Activated naive CD4-positive, alpha-beta T cell treated with anti-CD3 and anti-CD28 coated beads, Interleukin-2, amount 10 ng/mL, durations not matched to agents 7 days and 5 days (primary cell): ENCODE results near the gene PLEKHB1.
A peak's percentile ranks its signal among the peaks of the same experiment; 100 is the strongest.

ENCODE experiments used
- CTCF ChIA-PET: fragments of 350-600 bp; sonication (Branson Sonifier 250); formaldehyde crosslinking; loops from one replicate; lab custom pipeline; 2021; ENCODE audit warnings: antibody characterized with exemption; lab: Charles Lee
- DNase-seq: peaks from one replicate; pipeline ENCODE4 v3.0.0-alpha.2; 2020
- H3K27ac Mint-ChIP-seq: one replicate; pipeline ENCODE4 v1.8.0; 2021; ENCODE audit warnings: mild to moderate bottlenecking, moderate library complexity, mixed read lengths
- H3K27me3 Mint-ChIP-seq: one replicate; pipeline ENCODE4 v1.8.0; 2021; ENCODE audit warnings: mild to moderate bottlenecking, mixed read lengths
- H3K36me3 Mint-ChIP-seq: one replicate; pipeline ENCODE4 v1.8.0; 2021; ENCODE audit warnings: mixed read lengths
- H3K4me1 Mint-ChIP-seq: one replicate; pipeline ENCODE4 v1.8.0; 2021; ENCODE audit warnings: mixed read lengths
- H3K4me3 Mint-ChIP-seq: one replicate; pipeline ENCODE4 v1.8.0; 2021; ENCODE audit warnings: mild to moderate bottlenecking, moderate library complexity, mixed read lengths
- H3K9me3 Mint-ChIP-seq: one replicate; pipeline ENCODE4 v1.8.0; 2021; ENCODE audit warnings: mixed read lengths

Gene PLEKHB1

DNA sequence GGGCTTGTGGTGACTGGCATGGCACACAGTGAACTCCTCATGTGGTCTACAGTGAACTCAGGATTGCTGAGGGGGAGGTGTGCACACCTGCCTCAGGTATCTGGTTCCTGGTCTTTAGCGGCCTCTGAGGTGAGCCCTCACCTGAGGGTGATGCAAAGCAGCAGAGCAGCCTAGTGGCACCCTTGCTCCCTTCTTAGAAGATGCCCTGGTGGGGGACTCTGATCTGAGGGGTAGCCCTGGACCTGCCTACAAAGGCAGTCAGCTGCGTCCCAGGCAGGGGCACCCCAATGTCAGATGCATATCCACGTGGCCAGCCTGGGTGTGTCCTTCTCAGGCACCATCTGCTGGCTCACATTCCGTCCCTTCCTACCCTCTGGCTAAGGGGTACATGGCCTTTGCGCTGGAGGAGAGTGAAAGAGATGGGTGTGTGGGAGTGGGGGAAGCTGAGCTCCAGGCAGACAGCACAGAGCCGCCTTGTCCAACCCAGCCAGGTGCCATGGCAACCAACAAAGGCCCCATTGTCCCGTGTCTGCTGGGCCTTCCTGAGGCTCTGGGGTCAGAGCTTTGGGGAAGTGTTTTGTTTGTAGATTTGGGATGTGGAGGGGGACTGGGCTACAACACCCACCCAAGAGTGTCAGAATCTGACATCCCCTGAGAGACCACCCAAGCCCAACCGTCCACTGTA is 5.8 kb downstream of the PLEKHB1 start:
- peaks cover 12% of the 10 kb centered on the region for H3K4me1 Mint-ChIP-seq
- peaks cover 8% of the 10 kb centered on the region for H3K27me3 Mint-ChIP-seq
- H3K36me3 Mint-ChIP-seq, result no peaks in the 10 kb centered on the region
- H3K27ac Mint-ChIP-seq, result no peak overlapping the region
- CTCF ChIA-PET, result no interaction called here
- no peak overlapping the region for H3K4me3 Mint-ChIP-seq
- H3K9me3 Mint-ChIP-seq, result no peaks in the 10 kb centered on the region
- peak; percentile 11 for DNase-seq

DNA sequence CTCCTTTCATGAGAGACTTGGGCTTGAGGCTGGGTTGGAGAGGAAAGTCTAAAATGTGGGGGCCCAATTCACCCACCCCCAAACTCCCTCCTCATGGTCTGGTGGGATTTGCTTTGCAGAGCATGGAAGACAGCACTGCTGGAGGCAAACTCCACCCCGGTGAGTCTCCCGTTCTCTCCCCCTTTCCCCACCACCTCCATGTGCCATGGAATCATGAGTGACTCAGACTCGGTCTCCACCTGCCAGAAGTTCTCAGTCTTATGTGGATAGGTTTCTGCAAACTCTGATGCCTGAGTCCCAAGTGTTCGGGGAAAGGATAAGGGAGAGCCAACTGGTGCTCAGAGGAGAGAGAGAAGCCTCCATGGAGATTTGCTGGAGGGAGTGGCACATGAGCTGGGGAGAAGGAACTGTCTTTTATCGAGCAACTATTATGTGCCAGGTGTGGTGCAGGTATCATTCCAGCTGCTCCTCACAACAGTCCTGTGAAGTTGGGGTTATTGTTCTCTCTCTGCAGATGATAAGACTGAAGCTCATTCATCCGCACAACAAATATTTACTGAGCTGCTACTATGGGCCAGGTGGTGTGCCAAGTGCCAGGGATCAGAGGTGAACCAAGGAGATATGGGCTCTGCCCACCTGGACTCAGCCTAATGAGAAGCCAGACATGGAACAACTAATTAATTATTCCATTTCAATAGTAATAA is 6.6 kb downstream of the PLEKHB1 start:
- no peaks in the 10 kb centered on the region for H3K36me3 Mint-ChIP-seq
- DNase-seq, result no peak
- H3K4me3 Mint-ChIP-seq, result no peak overlapping the region
- no peak overlapping the region for H3K27ac Mint-ChIP-seq
- CTCF ChIA-PET, result interaction anchor here (1.0 kb wide), 1 partner anchor 174 kb away, joined by 3 read pairs; no protein-coding TSS in a partner anchor
- no peaks in the 10 kb centered on the region for H3K9me3 Mint-ChIP-seq
- peaks cover 8% of the 10 kb centered on the region for H3K27me3 Mint-ChIP-seq
- peaks cover 5% of the 10 kb centered on the region for H3K4me1 Mint-ChIP-seq

DNA sequence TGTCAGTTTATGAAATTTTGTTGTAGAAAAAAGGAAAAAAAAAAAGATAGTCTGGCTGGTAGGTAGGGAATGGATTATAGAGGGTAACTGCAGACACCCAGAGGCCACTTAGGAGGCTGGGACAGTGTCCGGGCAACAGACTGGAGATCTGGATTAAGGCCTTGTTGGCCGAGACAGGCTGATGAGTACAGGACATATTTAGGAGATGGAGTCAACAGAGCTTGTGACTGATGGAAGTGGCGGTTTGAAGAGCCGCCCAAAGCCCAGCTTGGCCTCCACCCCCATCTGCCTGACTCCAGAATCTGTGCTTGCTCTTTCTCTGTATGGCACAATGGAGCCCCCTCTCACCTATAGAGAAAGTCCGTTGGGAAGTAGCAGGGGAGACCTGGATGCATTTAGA is 7.6 kb downstream of the PLEKHB1 start:
- Mint-ChIP-seq H3K4me3 (no peak overlapping the region), H3K36me3 (no peaks in the 10 kb centered on the region), H3K9me3 (no peaks in the 10 kb centered on the region), H3K27me3 (peaks cover 6% of the 10 kb centered on the region), H3K4me1 (no peaks in the 10 kb centered on the region), H3K27ac (no peak overlapping the region)
- CTCF ChIA-PET, result interaction anchor here (1.0 to 2.2 kb wide), 2 partner anchors 28 to 175 kb away, joined by 3 to 13 read pairs; no protein-coding TSS in a partner anchor
- no peak for DNase-seq

DNA sequence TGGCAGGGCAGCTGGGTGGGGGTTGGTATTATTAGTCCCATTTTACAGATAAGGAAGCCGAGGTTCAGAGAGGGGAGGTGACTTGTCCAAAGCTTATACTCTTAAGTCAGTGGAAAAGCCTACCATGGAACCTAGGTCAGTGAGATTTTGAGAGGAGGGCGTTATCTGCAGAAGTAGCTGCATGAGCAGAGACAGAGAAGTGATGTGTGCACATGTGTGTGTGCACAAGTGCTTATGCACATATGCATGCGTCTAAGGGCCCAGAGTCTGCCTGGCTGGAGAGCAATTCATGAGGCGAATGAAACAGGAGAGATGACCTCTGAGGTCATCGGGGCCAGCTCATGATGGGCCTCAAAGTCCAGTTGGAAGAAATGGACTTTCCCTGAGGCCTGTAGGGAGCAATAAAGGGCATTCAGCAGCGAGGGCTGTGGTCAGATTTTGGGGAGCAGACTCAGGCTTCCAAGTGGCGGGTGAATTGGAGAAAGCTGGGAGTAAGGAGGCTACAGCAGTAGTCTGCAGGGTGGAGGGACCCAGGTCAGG is 8.2 kb downstream of the PLEKHB1 start:
- no peak for DNase-seq
- Mint-ChIP-seq H3K4me3 (no peak overlapping the region), H3K27ac (no peak overlapping the region), H3K9me3 (no peaks in the 10 kb centered on the region), H3K27me3 (peaks cover under 1% of the 10 kb centered on the region), H3K36me3 (no peaks in the 10 kb centered on the region), H3K4me1 (no peaks in the 10 kb centered on the region)
- CTCF ChIA-PET, result interaction anchor here (2.2 kb wide), 1 partner anchor 29 kb away, joined by 13 read pairs; no protein-coding TSS in a partner anchor

DNA sequence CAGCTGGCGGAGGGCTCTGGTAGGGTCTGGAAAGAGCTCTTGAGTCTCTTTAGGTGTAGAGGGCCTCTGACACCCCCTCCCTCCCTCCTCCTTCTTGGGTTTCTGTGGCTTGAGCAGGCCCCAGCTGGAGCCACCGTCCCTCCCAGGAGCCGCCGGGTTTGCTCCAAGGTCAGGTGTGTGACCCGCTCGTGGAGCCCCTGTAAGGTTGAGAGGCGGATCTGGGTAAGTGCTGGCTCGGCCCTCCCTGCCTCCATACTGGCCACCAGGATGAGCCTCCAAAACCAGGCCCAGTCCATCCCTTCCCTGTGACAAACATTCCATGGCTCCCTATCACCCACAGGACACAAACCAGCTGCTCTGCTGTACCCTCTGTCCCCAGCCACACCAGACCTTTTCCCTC is 9.3 kb downstream of the PLEKHB1 start:
- Mint-ChIP-seq H3K4me1 (peaks cover 1% of the 10 kb centered on the region), H3K4me3 (no peak overlapping the region), H3K9me3 (no peaks in the 10 kb centered on the region), H3K27ac (no peak overlapping the region), H3K27me3 (peaks cover under 1% of the 10 kb centered on the region), H3K36me3 (no peaks in the 10 kb centered on the region)
- CTCF ChIA-PET, result interaction anchor here (2.2 kb wide), 1 partner anchor 30 kb away, joined by 13 read pairs; no protein-coding TSS in a partner anchor
- DNase-seq, result no peak

DNA sequence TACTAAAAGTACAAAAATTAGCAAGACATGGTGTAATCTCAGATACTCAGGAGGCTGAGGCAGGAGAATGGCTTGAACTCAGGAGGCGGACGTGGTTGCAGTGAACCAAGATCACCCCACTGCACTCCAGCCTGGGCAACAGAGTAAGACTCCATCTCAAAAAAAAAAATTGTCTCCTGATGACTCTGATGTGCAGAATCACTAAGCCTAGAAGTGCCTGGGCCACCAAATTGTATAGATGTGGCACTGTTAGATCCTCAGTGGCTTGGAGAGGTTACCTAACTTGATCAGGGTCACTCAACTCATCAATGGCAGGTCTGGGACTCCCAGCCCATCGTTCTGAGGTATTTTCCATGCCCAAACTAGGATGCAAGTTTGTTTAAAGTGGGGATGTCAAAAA is 10.6 kb downstream of the PLEKHB1 start:
- no peak overlapping the region for H3K4me3 Mint-ChIP-seq
- DNase-seq, result no peak
- CTCF ChIA-PET, result interaction anchor here (1.0 kb wide), 2 partner anchors 31 kb away, joined by 3 to 5 read pairs; no protein-coding TSS in a partner anchor
- H3K27ac Mint-ChIP-seq, result no peak overlapping the region
- H3K9me3 Mint-ChIP-seq, result no peaks in the 10 kb centered on the region
- peaks cover 8% of the 10 kb centered on the region for H3K27me3 Mint-ChIP-seq
- H3K36me3 Mint-ChIP-seq, result no peaks in the 10 kb centered on the region
- peaks cover 10% of the 10 kb centered on the region for H3K4me1 Mint-ChIP-seq

DNA sequence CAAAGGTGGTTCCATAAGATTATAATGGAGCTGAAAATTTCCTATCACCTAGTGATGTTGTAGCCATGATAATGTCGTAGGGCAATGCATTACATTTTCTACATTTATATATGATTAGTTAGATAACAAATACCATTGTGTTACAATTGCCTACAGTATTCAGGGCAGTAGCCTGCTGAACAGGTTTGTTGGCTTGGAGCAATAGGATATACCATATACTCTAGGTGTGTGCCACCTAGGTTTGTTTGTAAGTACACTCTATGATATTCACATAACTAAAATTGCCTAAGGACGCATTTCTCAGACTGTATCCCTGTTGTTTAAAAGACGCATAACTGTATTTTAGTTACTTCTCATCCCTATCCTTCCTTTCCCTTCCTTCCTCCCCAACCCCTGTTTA is 13.6 kb downstream of the PLEKHB1 start:
- H3K9me3 Mint-ChIP-seq, result no peaks in the 10 kb centered on the region
- CTCF ChIA-PET, result interaction anchor here (0.5 to 6.4 kb wide), 31 partner anchors 13 to 353 kb away, joined by 3 to 144 read pairs (median 6); partner anchors contain the start of genes ARHGEF17 and PLEKHB1
- H3K4me3 Mint-ChIP-seq, result peak overlapping the region; percentile 13
- no peaks in the 10 kb centered on the region for H3K36me3 Mint-ChIP-seq
- peaks cover 17% of the 10 kb centered on the region for H3K4me1 Mint-ChIP-seq
- H3K27me3 Mint-ChIP-seq, result peaks cover 8% of the 10 kb centered on the region
- no peak overlapping the region for H3K27ac Mint-ChIP-seq
- no peak for DNase-seq

DNA sequence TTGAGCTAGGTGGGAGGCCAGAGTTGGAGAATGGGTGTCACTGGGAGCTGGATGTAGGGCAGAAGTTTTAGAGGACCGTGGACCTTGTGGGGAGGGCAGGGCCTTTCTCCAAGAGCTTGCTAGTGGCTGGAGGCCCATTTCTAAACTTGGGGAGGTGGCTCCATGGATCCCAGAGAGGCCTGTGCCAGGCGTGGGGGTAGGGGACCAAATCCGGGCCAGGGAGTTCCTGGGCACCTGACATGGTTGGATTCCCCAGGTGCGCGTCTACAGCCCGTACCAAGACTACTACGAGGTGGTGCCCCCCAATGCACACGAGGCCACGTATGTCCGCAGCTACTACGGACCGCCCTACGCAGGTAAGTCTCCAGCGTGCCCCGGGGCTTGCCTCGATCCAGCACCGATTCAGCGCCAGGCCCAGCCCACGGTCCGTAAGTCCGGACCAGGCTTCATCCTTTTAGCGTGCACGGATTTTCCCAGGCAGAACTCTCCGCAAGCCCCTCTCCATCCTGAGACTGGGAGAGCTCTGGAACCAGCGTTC is 14.2 kb downstream of the PLEKHB1 start:
- Mint-ChIP-seq H3K27ac (no peak overlapping the region), H3K27me3 (peaks cover 8% of the 10 kb centered on the region), H3K9me3 (no peaks in the 10 kb centered on the region), H3K36me3 (no peaks in the 10 kb centered on the region), H3K4me1 (peaks cover 17% of the 10 kb centered on the region), H3K4me3 (peak overlapping the region; percentile 13)
- no peak for DNase-seq
- CTCF ChIA-PET, result interaction anchor here (0.6 to 6.4 kb wide), 42 partner anchors 13 to 475 kb away, joined by 3 to 144 read pairs (median 4); partner anchors contain the start of genes ARHGEF17, PLEKHB1 and RELT

DNA sequence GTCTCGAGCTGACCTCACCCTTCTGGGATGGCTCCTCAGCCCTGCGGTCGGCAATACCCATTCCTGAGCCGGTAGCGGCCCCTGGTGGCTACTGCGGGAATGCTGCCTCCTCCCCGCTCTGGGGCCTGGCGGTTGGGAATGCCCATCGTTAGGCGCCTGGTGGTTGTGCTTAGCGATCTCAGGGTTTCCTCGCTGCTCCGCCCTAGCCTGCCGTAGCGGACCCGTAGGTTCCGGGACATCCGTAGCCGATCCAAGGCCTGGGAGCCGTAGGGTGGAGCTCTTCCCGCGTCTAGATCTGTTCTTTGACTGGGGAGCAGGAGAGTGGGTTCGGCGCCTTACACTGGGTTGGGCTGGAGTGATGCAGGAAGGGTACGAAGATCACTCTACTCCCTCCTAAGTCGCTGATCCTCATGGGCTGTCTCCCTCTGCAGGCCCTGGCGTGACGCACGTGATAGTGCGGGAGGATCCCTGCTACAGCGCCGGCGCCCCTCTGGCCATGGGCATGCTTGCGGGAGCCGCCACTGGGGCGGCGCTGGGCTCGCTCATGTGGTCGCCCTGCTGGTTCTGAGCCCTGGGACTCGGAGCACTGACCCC is 14.8 kb downstream of the PLEKHB1 start:
- peak; percentile 88 for DNase-seq
- H3K9me3 Mint-ChIP-seq, result no peaks in the 10 kb centered on the region
- H3K4me1 Mint-ChIP-seq, result peaks cover 17% of the 10 kb centered on the region
- H3K27ac Mint-ChIP-seq, result no peak overlapping the region
- H3K4me3 Mint-ChIP-seq, result peak overlapping the region; percentile 3
- H3K36me3 Mint-ChIP-seq, result no peaks in the 10 kb centered on the region
- peaks cover 8% of the 10 kb centered on the region for H3K27me3 Mint-ChIP-seq
- CTCF ChIA-PET, result interaction anchor here (0.6 to 6.4 kb wide), 46 partner anchors 11 to 476 kb away, joined by 3 to 144 read pairs (median 4); partner anchors contain the start of genes ARHGEF17, PLEKHB1 and RELT

DNA sequence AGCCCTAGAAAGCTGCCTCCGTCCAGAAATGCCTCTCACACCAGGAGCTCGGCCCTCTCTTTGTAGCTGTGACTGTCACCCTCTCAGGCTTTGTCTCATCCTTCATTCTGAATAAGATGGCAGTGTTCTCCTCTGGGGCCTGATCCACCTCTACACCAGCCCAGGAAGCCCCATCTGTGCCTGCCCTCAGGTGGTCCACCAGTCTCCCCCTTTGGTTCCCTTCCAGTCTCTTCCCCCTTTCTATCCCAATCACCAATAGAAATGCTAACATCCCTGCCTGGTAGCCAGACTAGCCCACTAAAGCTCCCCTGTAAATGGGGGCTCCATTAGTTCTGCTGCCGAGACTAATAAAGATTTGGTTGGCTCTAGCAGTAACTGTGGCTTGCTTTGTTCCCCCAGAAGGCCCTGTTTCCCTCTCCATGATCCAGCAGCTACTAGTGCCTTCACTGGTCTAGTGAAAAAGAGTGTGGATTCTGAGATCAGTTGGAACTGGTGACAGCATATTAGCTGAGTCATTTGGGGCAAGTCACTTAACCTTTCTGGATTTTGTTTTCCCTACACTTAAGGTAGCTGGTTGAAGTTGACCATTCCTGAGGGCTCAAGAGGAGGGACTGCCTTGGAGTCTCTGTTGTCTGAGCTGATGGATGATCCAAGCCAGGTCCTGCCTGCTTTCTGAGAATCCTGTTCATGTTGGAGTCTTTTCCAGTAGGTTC is 16.2 kb downstream of the PLEKHB1 start:
- CTCF ChIA-PET, result interaction anchor here (0.6 to 6.4 kb wide), 13 partner anchors 9 to 311 kb away, joined by 3 to 144 read pairs (median 13); partner anchors contain the start of gene PLEKHB1
- Mint-ChIP-seq H3K4me3 (no peak overlapping the region), H3K4me1 (peaks cover 17% of the 10 kb centered on the region), H3K27me3 (peaks cover 8% of the 10 kb centered on the region), H3K36me3 (no peaks in the 10 kb centered on the region), H3K9me3 (no peaks in the 10 kb centered on the region), H3K27ac (no peak overlapping the region)
- no peak for DNase-seq

DNA sequence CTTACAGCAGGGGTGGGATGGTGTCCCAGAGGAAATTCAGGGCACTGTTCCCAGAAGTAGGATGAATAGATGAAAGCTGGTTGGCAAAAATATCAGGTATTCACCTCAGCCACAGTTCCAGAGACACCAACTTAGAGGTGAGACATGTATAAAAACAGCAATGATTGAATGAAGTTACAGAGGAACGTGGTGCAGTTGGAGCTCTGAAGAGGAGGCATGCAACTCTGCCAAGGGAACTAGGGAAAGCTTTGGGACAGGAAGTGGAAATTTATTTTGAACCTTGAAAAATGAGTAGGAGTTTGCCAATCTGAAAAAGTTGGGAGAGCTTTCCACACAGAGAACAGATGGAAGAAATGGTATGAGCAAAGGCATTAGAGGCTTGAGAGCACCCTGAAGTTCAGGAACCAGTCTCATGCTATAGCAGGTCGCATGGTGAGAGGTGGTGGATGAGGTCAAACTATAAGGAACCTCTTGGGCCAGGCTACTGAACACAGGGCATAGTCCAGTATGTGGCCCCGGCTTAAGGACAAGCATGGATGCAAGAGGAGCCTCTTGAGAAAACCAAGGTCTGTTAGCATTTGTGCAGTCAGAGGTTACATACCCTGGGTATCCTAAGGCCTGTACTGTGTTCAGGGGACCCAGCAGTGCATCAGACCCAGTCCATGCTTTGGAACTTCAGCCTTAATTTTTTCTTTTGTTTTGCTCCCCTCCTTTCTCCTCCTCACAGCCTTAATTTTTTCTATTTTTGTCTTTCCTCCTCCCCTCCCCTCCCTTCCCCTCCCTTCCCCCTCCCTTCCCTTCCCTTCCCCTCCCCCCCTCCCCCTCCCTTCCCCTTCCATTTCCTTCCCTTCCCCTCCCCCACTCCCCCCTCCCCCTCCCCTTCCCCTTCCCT is 17.5 kb downstream of the PLEKHB1 start:
- H3K27ac Mint-ChIP-seq, result no peak overlapping the region

DNA sequence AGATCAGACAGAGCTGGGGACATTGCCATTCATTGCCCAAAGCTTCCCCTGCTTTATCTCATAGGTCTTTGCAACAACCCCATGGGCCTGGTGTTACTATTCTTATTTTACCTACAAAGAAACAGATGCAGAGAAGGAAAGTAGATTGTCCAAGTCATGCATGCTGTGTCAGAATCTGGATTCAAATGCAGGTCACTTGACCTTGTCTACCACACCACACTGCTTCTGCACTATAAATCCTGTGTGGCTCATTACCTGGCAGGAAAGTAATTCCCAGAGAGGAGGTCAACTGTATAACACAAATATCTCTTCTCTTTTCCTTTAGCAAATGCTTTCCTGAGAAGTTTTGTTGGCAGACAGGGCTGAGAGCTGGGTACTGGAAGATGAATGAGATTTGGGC is 18.5 kb downstream of the PLEKHB1 start:
- no peaks in the 10 kb centered on the region for H3K36me3 Mint-ChIP-seq
- H3K4me1 Mint-ChIP-seq, result peaks cover 17% of the 10 kb centered on the region
- DNase-seq, result no peak
- peaks cover 8% of the 10 kb centered on the region for H3K27me3 Mint-ChIP-seq
- H3K27ac Mint-ChIP-seq, result no peak overlapping the region
- H3K9me3 Mint-ChIP-seq, result no peaks in the 10 kb centered on the region
- CTCF ChIA-PET, result no interaction called here
- H3K4me3 Mint-ChIP-seq, result no peak overlapping the region

More for the DNA sequence above, 17.5 kb downstream of the PLEKHB1 start:
- peaks cover 17% of the 10 kb centered on the region for H3K4me1 Mint-ChIP-seq
- H3K4me3 Mint-ChIP-seq, result no peak overlapping the region
- H3K27me3 Mint-ChIP-seq, result peaks cover 8% of the 10 kb centered on the region
- no peak for DNase-seq
- CTCF ChIA-PET, result interaction anchor here (1.3 to 6.4 kb wide), 3 partner anchors 39 to 312 kb away, joined by 6 to 144 read pairs (median 61); no protein-coding TSS in a partner anchor
- H3K9me3 Mint-ChIP-seq, result no peaks in the 10 kb centered on the region
- no peaks in the 10 kb centered on the region for H3K36me3 Mint-ChIP-seq
